AG04450 (cell line): ENCODE measurements around the gene HYKK. TPM values are rescaled to one million over a fixed set of nuclear protein-coding genes. Genes with fewer than 3 reads are reported as not detected.

Experiments used
- CTCF ChIA-PET: fragments of 300-600, 350-600 bp; formaldehyde crosslinking; extraction: SDS; loops from one replicate; lab custom pipeline; 2022; ENCODE audit warnings: antibody characterized with exemption, inconsistent platforms; lab: Charles Lee
- POLR2A ChIA-PET: fragments of 350-600 bp; formaldehyde crosslinking; extraction: SDS; loops from one replicate; lab custom pipeline; 2021; ENCODE audit warnings: antibody characterized with exemption, inconsistent platforms; lab: Yijun Ruan, JAX
- DNase-seq: peaks from one replicate; pipeline ENCODE4 v3.0.0-alpha.2; 2011; ENCODE audit warnings: low read depth, low spot score
- H3K27ac ChIP-seq: one replicate; pipeline ENCODE4 v1.5.1; 2012; ENCODE audit warnings: low read depth, low read length, control low read depth
- H3K27me3 ChIP-seq: one replicate; pipeline ENCODE4 v1.6.0; 2012; ENCODE audit warnings: low read length; ENCODE audit not compliant: control insufficient read depth, insufficient read depth
- H3K4me3 ChIP-seq: 2 replicates; pipeline ENCODE4 v1.5.1; 2011; ENCODE audit warnings: mild to moderate bottlenecking, low read depth, low read length, control low read depth
- H3K9me3 ChIP-seq: 2 replicates; pipeline ENCODE4 v1.5.1; 2012; ENCODE audit warnings: low read length; ENCODE audit not compliant: control insufficient read depth, insufficient read depth
- polyA plus RNA-seq: library from polyadenylated mRNA; depleted of rRNA; stranded (reverse); fragments of >200 nt; gene quantifications from 2 replicates; pipeline ENCODE4 v1.2.3, GENCODE V29; 2011
- TF ChIP-seq, protein P1 (sequence below): IDR thresholded peaks from 2 replicates; pipeline ENCODE4 v1.5.1; 2011; ENCODE audit warnings: low read depth, low read length, control low read depth, inconsistent platforms

The HYKK gene
- polyA plus RNA-seq, 1 experiment, result 3.6 TPM

DNA sequence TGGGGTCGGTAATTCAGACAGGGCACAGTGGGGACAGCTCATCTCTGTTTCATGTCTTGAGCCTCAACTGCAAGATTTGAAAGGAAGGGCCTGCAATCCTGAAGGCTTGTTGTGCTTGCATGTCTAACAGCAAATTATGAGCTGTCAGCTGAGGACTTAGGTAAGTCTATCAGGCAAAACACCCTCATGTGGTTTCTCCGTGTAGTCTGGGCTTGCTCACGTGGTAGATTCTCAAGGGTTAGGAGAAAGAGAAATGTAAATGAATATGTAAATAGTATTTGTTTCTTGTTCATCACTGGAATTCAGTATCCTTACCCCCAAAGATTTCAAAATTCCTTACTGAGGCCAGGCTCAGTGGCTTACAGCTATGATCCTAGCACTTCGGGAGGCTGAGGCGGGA lies 30.1 kb upstream of the HYKK start:
- H3K27ac ChIP-seq, result no peak overlapping the region
- POLR2A ChIA-PET, result no interaction called here
- H3K9me3 ChIP-seq, result no peaks in the 10 kb centered on the region
- TF ChIP-seq, protein P1, sequence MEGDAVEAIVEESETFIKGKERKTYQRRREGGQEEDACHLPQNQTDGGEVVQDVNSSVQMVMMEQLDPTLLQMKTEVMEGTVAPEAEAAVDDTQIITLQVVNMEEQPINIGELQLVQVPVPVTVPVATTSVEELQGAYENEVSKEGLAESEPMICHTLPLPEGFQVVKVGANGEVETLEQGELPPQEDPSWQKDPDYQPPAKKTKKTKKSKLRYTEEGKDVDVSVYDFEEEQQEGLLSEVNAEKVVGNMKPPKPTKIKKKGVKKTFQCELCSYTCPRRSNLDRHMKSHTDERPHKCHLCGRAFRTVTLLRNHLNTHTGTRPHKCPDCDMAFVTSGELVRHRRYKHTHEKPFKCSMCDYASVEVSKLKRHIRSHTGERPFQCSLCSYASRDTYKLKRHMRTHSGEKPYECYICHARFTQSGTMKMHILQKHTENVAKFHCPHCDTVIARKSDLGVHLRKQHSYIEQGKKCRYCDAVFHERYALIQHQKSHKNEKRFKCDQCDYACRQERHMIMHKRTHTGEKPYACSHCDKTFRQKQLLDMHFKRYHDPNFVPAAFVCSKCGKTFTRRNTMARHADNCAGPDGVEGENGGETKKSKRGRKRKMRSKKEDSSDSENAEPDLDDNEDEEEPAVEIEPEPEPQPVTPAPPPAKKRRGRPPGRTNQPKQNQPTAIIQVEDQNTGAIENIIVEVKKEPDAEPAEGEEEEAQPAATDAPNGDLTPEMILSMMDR, result no peak
- no peak overlapping the region for H3K4me3 ChIP-seq
- CTCF ChIA-PET, result no interaction called here
- no peaks in the 10 kb centered on the region for H3K27me3 ChIP-seq
- no peak for DNase-seq

DNA sequence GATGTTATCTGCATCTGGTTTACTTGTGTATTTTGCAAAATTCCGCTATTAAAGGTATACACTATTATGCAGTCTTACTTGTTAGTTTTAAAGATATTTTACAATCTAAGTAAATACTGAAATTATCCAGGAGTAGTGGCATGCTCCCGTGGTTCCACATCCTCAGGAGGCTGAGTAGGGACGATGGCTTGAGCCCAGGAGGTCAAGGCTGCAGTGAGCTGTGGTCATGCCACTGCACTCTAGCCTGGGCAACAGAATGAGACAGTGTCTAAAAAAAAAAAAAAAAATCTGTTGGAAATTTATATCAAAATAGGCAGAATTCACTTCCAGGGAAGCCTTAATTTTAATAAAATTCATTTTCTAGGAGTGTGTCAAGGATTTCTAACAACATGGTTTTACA lies 27.7 kb upstream of the HYKK start:
- H3K4me3 ChIP-seq, result no peak overlapping the region
- ChIA-PET CTCF (no interaction called here), POLR2A (interaction anchor here (0.9 kb wide), 1 partner anchor 60 kb away, joined by 3 read pairs; the partner anchor contains the start of gene PSMA4)
- TF ChIP-seq, protein P1, result no peak
- H3K27ac ChIP-seq, result no peak overlapping the region
- no peaks in the 10 kb centered on the region for H3K9me3 ChIP-seq
- H3K27me3 ChIP-seq, result no peaks in the 10 kb centered on the region
- DNase-seq, result no peak

DNA sequence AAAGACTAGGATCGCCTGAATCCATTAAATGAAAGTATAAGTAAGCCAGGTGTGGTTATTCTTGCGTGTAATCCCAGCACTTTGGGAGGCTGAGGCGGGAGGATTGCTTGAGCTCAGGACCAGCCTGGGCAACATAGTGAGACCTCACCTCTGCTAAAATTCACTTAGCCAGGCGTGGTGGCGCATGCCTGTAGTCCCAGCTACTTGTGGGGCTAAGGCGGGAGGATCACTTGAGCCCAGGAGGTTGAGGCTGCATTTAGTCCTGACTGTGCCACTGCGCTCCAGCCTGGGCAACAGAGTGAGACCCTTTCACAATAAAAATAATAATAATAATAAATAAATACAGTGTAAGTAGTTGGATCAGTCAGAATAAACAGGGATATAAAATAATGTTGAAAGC lies 25.5 kb upstream of the HYKK start:
- ChIA-PET CTCF (interaction anchor here (1.0 to 2.4 kb wide), 10 partner anchors 9 to 242 kb away, joined by 3 to 9 read pairs (median 5); partner anchors contain the start of gene IREB2), POLR2A (no interaction called here)
- Histone ChIP-seq H3K9me3 (no peaks in the 10 kb centered on the region), H3K27me3 (no peaks in the 10 kb centered on the region), H3K4me3 (no peak overlapping the region), H3K27ac (no peak overlapping the region)
- TF ChIP-seq, protein P1, result no peak
- no peak for DNase-seq

DNA sequence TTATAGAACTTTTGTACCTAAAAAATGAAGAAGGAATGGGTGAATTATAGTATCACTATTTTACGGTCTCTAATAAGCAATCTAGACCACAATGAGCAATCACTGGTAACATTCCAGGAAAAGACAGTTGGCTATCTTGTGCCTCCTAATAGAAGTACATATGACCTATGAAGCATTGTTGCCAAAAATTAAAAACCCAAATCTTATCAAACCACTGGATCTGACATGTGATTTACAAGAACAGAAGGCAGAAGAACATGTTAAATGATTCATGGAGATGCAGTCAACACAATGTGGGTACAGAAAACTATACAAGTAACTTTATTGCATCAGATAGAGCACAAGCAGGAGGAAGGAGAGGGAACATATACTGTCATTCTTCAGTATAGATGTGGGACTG lies 14.5 kb upstream of the HYKK start:
- no peaks in the 10 kb centered on the region for H3K27me3 ChIP-seq
- no peak overlapping the region for H3K4me3 ChIP-seq
- no peak overlapping the region for H3K27ac ChIP-seq
- ChIA-PET CTCF (no interaction called here), POLR2A (no interaction called here)
- TF ChIP-seq, protein P1, result no peak
- no peak for DNase-seq
- H3K9me3 ChIP-seq, result no peaks in the 10 kb centered on the region

DNA sequence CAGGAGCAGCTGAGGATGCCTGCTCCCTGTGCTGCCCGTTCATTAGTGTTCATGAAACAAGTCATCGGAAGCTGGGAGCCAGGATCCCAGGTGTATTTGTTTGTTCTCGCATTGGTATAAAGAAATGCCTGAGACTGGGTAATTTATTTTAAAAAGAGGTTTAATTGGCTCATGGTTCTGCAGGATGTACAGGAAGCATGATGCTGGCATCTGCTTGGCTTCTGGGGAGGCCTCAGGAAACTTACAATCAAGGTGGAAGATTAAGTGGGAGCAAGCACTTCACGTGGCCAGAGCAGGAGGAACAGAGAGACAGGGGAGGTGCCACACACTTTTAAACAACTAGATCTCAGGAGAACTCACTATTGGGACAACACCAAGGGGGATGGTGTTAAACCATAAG lies 5.5 kb upstream of the HYKK start:
- no peak for DNase-seq
- Histone ChIP-seq H3K9me3 (peaks cover 2% of the 10 kb centered on the region), H3K27me3 (no peaks in the 10 kb centered on the region), H3K27ac (no peak overlapping the region), H3K4me3 (no peak overlapping the region)
- POLR2A ChIA-PET, result no interaction called here
- CTCF ChIA-PET, result no interaction called here
- TF ChIP-seq, protein P1, result no peak
